ENCODE measurements around the gene CHD6. TPM values are rescaled to one million over a fixed set of nuclear protein-coding genes. Genes with fewer than 3 reads are reported as not detected.
A peak's percentile ranks its signal among the peaks of the same experiment; 100 is the strongest.

The CHD6 gene
- total RNA-seq, 2 experiments from 2014 or later, result 26.9 to 45.7 TPM

GRCh38 chr20:41467220-41467619 is 151.0 kb downstream of the CHD6 start:
- H3K27ac ChIP-seq (ENCODE audit: low read depth, low read length, poor library complexity, severe bottlenecking), result no peak overlapping the region
- H3K4me2 ChIP-seq (ENCODE audit: low read length), result no peak overlapping the region
- no TSS peak for BruUV-seq (replicated peaks)
- intact Hi-C loops (cut with micrococcal nuclease; ENCODE audit: unreplicated experiment), result no loop called here
- H4K20me1 ChIP-seq (ENCODE audit: insufficient read depth, low read length), result no peaks in the 10 kb centered on the region
- no peaks in the 10 kb centered on the region for H3K4me1 ChIP-seq (ENCODE audit: insufficient read depth, low read length, poor library complexity, severe bottlenecking)
- DNase-seq (ENCODE audit: low spot score), result no peak
- TF ChIP-seq EZH2phosphoT487 (IDR thresholded peaks at IDR 0.05; ENCODE audit: borderline replicate concordance, low read depth, low read length) (no peak), CTCF (conservative IDR thresholded peaks at IDR 0.05; ENCODE audit: low read length) (0 out of 2 replicates have a peak, but pooled peaks have one; percentile 27)
- no peak overlapping the region for H3K4me3 ChIP-seq (ENCODE audit: low read depth, low read length, poor library complexity, severe bottlenecking)
- H2AFZ ChIP-seq (ENCODE audit: low read length), result no peak overlapping the region
- H3K79me2 ChIP-seq (ENCODE audit: insufficient read depth, low read depth, low read length), result no peaks in the 10 kb centered on the region
- ChIA-PET CTCF (ENCODE audit: unreplicated experiment) (no interaction called here), POLR2A (interaction anchor here (0.7 kb wide), 1 partner anchor 197 kb away, joined by 3 read pairs; no protein-coding TSS in a partner anchor)
- no peaks in the 10 kb centered on the region for H3K9me2 ChIP-seq (ENCODE audit: insufficient read depth, low read length)
- H3K36me3 ChIP-seq (ENCODE audit: insufficient read depth, low read length), result peaks cover 20% of the 10 kb centered on the region
- no peaks in the 10 kb centered on the region for H3K9me3 ChIP-seq (ENCODE audit: low read length)

- H3K27ac ChIP-seq (ENCODE audit: low read depth, low read length, poor library complexity, severe bottlenecking), result no peak overlapping the region
- no peaks in the 10 kb centered on the region for H3K79me2 ChIP-seq (ENCODE audit: insufficient read depth, low read depth, low read length)
- ChIA-PET CTCF (ENCODE audit: unreplicated experiment) (no interaction called here), POLR2A (interaction anchor here (1.0 to 1.2 kb wide), 2 partner anchors 9 to 44 kb away, joined by 4 read pairs; no protein-coding TSS in a partner anchor)
- BruUV-seq (replicated peaks), result no TSS peak
- no peak for TF ChIP-seq CTCF (conservative IDR thresholded peaks at IDR 0.05; ENCODE audit: low read length)
- TF ChIP-seq EZH2phosphoT487 (IDR thresholded peaks at IDR 0.05; ENCODE audit: borderline replicate concordance, low read depth, low read length), result no peak
- H3K4me1 ChIP-seq (ENCODE audit: insufficient read depth, low read length, poor library complexity, severe bottlenecking), result no peaks in the 10 kb centered on the region
- H3K9me3 ChIP-seq (ENCODE audit: low read length), result no peaks in the 10 kb centered on the region
- intact Hi-C loops (cut with micrococcal nuclease; ENCODE audit: unreplicated experiment), result no loop called here
- H3K4me3 ChIP-seq (ENCODE audit: low read depth, low read length, poor library complexity, severe bottlenecking), result no peak overlapping the region
- no peak for DNase-seq (ENCODE audit: low spot score)
- no peak overlapping the region for H3K4me2 ChIP-seq (ENCODE audit: low read length)
- H3K9me2 ChIP-seq (ENCODE audit: insufficient read depth, low read length), result no peaks in the 10 kb centered on the region
- H2AFZ ChIP-seq (ENCODE audit: low read length), result no peak overlapping the region
- no peaks in the 10 kb centered on the region for H4K20me1 ChIP-seq (ENCODE audit: insufficient read depth, low read length)
- H3K36me3 ChIP-seq (ENCODE audit: insufficient read depth, low read length), result peaks cover 23% of the 10 kb centered on the region
Measured at GRCh38 chr20:41463567-41463966, 154.6 kb downstream of the CHD6 start.

- H2AFZ ChIP-seq (ENCODE audit: low read length), result no peak overlapping the region
- intact Hi-C loops (cut with micrococcal nuclease; ENCODE audit: unreplicated experiment), result no loop called here
- no peaks in the 10 kb centered on the region for H3K9me2 ChIP-seq (ENCODE audit: insufficient read depth, low read length)
- H3K79me2 ChIP-seq (ENCODE audit: insufficient read depth, low read depth, low read length), result no peaks in the 10 kb centered on the region
- H3K4me2 ChIP-seq (ENCODE audit: low read length), result no peak overlapping the region
- H3K36me3 ChIP-seq (ENCODE audit: insufficient read depth, low read length), result peaks cover 20% of the 10 kb centered on the region
- no TSS peak for BruUV-seq (replicated peaks)
- H3K9me3 ChIP-seq (ENCODE audit: low read length), result no peaks in the 10 kb centered on the region
- TF ChIP-seq EZH2phosphoT487 (IDR thresholded peaks at IDR 0.05; ENCODE audit: borderline replicate concordance, low read depth, low read length) (no peak), CTCF (conservative IDR thresholded peaks at IDR 0.05; ENCODE audit: low read length) (no peak)
- CTCF ChIA-PET (ENCODE audit: unreplicated experiment), result no interaction called here
- POLR2A ChIA-PET, result no interaction called here
- H4K20me1 ChIP-seq (ENCODE audit: insufficient read depth, low read length), result no peaks in the 10 kb centered on the region
- H3K4me3 ChIP-seq (ENCODE audit: low read depth, low read length, poor library complexity, severe bottlenecking), result no peak overlapping the region
- DNase-seq (ENCODE audit: low spot score), result no peak
- H3K27ac ChIP-seq (ENCODE audit: low read depth, low read length, poor library complexity, severe bottlenecking), result no peak overlapping the region
- H3K4me1 ChIP-seq (ENCODE audit: insufficient read depth, low read length, poor library complexity, severe bottlenecking), result no peaks in the 10 kb centered on the region
Measured at GRCh38 chr20:41462372-41463161, 155.6 kb downstream of the CHD6 start.

Data from OCI-LY7 (cell line).